ENCODE measurements around the gene SRA1. TPM values are rescaled to one million over a fixed set of nuclear protein-coding genes. Genes with fewer than 3 reads are reported as not detected.

Gene SRA1
- total RNA-seq, 2 donors from 2014 or later: 10.9 to 12.5 TPM

GRCh38 chr5:140502834-140503233, 54.4 kb downstream of the SRA1 start:
- no peak overlapping the region for H3K27ac ChIP-seq
- no peak for DNase-seq
- 85 to 88% methylated on average over 2 of the region's 2 CpGs for WGBS, 2 donors
- H3K36me3 ChIP-seq (replicated peaks in 1 of 2; ENCODE audit: insufficient read depth in 1 of 2, low read depth in 2 of 2): peaks cover 11 to 23% of the 10 kb centered on the region in 2 donors
- H3K27me3 ChIP-seq: no peaks in the 10 kb centered on the region
- H3K4me3 ChIP-seq: no peak overlapping the region
- TF ChIP-seq CTCF (IDR thresholded peaks at IDR 0.05) (no peak), POLR2A (IDR thresholded peaks at IDR 0.05) (no peak)
- ATAC-seq: no peak
- no peaks in the 10 kb centered on the region for H3K9me3 ChIP-seq
- H3K4me1 ChIP-seq: peaks cover 6% of the 10 kb centered on the region
- intact Hi-C loops (cut with DNase I): no loop called here

Small RNA genes within 50 kb of the gene (microRNA-seq; reads per million reads assigned to microRNA genes)
- 0 reads per million in 2 donors for gene MIR6831 (ENCODE audit: borderline number of aligned reads in 2 of 2, borderline replicate concordance in 2 of 2)

Small RNA genes within 50 kb of the gene (small RNA-seq; reads per million reads assigned to genes)
- gene RF00279 (not detected), gene RF00443 (not detected)

Other genes with a start within 250 kb of the SRA1 start
- gene HBEGF, start 210.9 kb downstream of the SRA1 start, total RNA-seq: 1 to 10 TPM; 3.1 to 7.3 TPM
- gene SLC4A9, start 197.3 kb downstream of the SRA1 start, total RNA-seq: not detected
- 100 to 1,000 TPM; 114 to 131 TPM for gene ANKHD1, start 155.6 kb downstream of the SRA1 start, total RNA-seq
- 1 to 10 TPM in 1 of 2 donors, not detected in 1; 7.3 TPM for gene EIF4EBP3, start 9.8 kb downstream of the SRA1 start, total RNA-seq
- 10 to 100 TPM; 27.0 to 28.3 TPM for gene APBB3, start 7.1 kb upstream of the SRA1 start, total RNA-seq
- 10 to 100 TPM; 18.5 to 39.4 TPM for gene SLC35A4, start 7.4 kb upstream of the SRA1 start, total RNA-seq
- 10 to 100 TPM; 19.2 to 62.6 TPM for gene CD14, start 75.7 kb upstream of the SRA1 start, total RNA-seq
- 10 to 100 TPM; 14.5 to 58.7 TPM for gene TMCO6, start 82.0 kb upstream of the SRA1 start, total RNA-seq
- 10 to 100 TPM; 36.6 to 46.1 TPM for gene NDUFA2, start 90.2 kb upstream of the SRA1 start, total RNA-seq
- 100 to 1,000 TPM in 1 of 2 donors, 10 to 100 TPM in 1; 62.6 to 134 TPM for gene IK, start 90.4 kb upstream of the SRA1 start, total RNA-seq
- 10 to 100 TPM; 14.5 to 16.1 TPM for gene WDR55, start 107.4 kb upstream of the SRA1 start, total RNA-seq
- 1 to 10 TPM; 1.8 to 2.6 TPM for gene DND1, start 116.1 kb upstream of the SRA1 start, total RNA-seq
- 10 to 100 TPM; 46.2 to 52.4 TPM for gene HARS1, start 133.9 kb upstream of the SRA1 start, total RNA-seq
- gene HARS2, start 134.0 kb upstream of the SRA1 start, total RNA-seq: 10 to 100 TPM; 13.7 to 23.7 TPM
- gene ZMAT2, start 143.0 kb upstream of the SRA1 start, total RNA-seq: 10 to 100 TPM; 16.1 to 27.0 TPM
- not detected for gene PCDHA1, start 228.7 kb upstream of the SRA1 start, total RNA-seq
- 1 to 10 TPM in 1 of 2 donors, under 1 TPM in 1; 0.26 to 1.3 TPM for gene PCDHA2, start 237.4 kb upstream of the SRA1 start, total RNA-seq
- gene PCDHA3, start 243.6 kb upstream of the SRA1 start, total RNA-seq: 1 to 10 TPM in 1 of 2 donors, under 1 TPM in 1; 0.99 to 1.0 TPM
- gene PCDHA4, start 249.6 kb upstream of the SRA1 start, total RNA-seq: 1 to 10 TPM; 2.0 to 3.1 TPM

Measured in body of pancreas (tissue), 4 donors.